Neural cell (in vitro differentiated cells): ENCODE data around the gene AMBP. TPM values are rescaled to one million over a fixed set of nuclear protein-coding genes. Genes with fewer than 3 reads are reported as not detected.
"Not testable (repeated sequence)": the region's sequence is repeated elsewhere in the genome, so short reads cannot be mapped to it uniquely, and the experiment has no call there.

Source experiments
- H2AFZ ChIP-seq: fragments of 200-600, 300-800 bp; sonication (generic), shearing (Covaris generic); 2 replicates; pipeline ENCODE4 v1.6.0; 2014; ENCODE audit warnings: low read depth, mild to moderate bottlenecking, antibody characterized with exemption, low read length, moderate library complexity
- H3F3A ChIP-seq: fragments of 200-600 bp; shearing (Covaris generic); 2 replicates; pipeline ENCODE4 v1.6.1; 2016; ENCODE audit warnings: mild to moderate bottlenecking, moderate library complexity, mixed read lengths, antibody characterized with exemption, low read length; ENCODE audit not compliant: insufficient read depth, poor library complexity, severe bottlenecking
- H3K27ac ChIP-seq: fragments of 200-600, 300-800 bp; sonication (generic), shearing (Covaris generic); 2 replicates; pipeline ENCODE4 v1.5.1; 2014; ENCODE audit warnings: mild to moderate bottlenecking, low read length, moderate library complexity
- H3K27me3 ChIP-seq: fragments of 300-800, 200-600 bp; sonication (generic), shearing (Covaris generic); 2 replicates; pipeline ENCODE4 v1.6.0; 2014; ENCODE audit warnings: mild to moderate bottlenecking, low read depth, low read length, moderate library complexity; ENCODE audit not compliant: insufficient read depth
- H3K36me3 ChIP-seq: fragments of 300-800, 200-600 bp; sonication (generic), shearing (Covaris generic); 2 replicates; pipeline ENCODE4 v1.5.1; 2014; ENCODE audit warnings: mild to moderate bottlenecking, antibody characterized with exemption, low read length, moderate library complexity; ENCODE audit not compliant: insufficient read depth
- H3K4me2 ChIP-seq: fragments of 300-800, 200-600 bp; sonication (generic), shearing (Covaris generic); 2 replicates; pipeline ENCODE4 v1.6.0; 2014; ENCODE audit warnings: mild to moderate bottlenecking, low read length
- H3K4me3 ChIP-seq: fragments of 300-800, 200-600 bp; sonication (generic), shearing (Covaris generic); 2 replicates; pipeline ENCODE4 v1.5.1; 2014; ENCODE audit warnings: mild to moderate bottlenecking, low read length, moderate library complexity
- H3K79me2 ChIP-seq: fragments of 200-600 bp; shearing (Covaris generic); replicated peaks from 2 replicates; pipeline ENCODE4 v1.6.0; 2014; ENCODE audit warnings: mild to moderate bottlenecking, low read length, moderate library complexity; ENCODE audit not compliant: insufficient read depth
- H3K9ac ChIP-seq: fragments of 300-800, 200-600 bp; sonication (generic), shearing (Covaris generic); 2 replicates; pipeline ENCODE4 v1.6.1; 2016; ENCODE audit warnings: mild to moderate bottlenecking, low read length, mixed read lengths
- H3K9me2 ChIP-seq: fragments of 200-600 bp; shearing (Covaris generic); 2 replicates; pipeline ENCODE4 v1.6.1; 2016; ENCODE audit warnings: mild to moderate bottlenecking, low read length, mixed read lengths; ENCODE audit not compliant: insufficient read depth
- H3K9me3 ChIP-seq: fragments of 200-600, 300-800 bp; sonication (generic), shearing (Covaris generic); 2 replicates; pipeline ENCODE4 v1.6.1; 2016; ENCODE audit warnings: mild to moderate bottlenecking, mixed run types, low read length, moderate library complexity, mixed read lengths
- H4K20me1 ChIP-seq: fragments of 200-600 bp; shearing (Covaris generic); 2 replicates; pipeline ENCODE4 v1.6.1; 2016; ENCODE audit warnings: mild to moderate bottlenecking, mixed run types; ENCODE audit not compliant: insufficient read depth
- CTCF ChIP-seq: fragments of 450-650 bp; IDR thresholded peaks from 2 replicates; pipeline ENCODE4 v1.5.1; 2014; ENCODE audit warnings: antibody characterized with exemption, mild to moderate bottlenecking, moderate library complexity; ENCODE audit not compliant: poor library complexity, severe bottlenecking
- EP300 ChIP-seq: fragments of 450-650 bp; conservative IDR thresholded peaks from 2 replicates; pipeline ENCODE4 v1.6.1; 2014; ENCODE audit warnings: antibody characterized with exemption, mild to moderate bottlenecking, moderate library complexity; ENCODE audit not compliant: poor library complexity, severe bottlenecking
- EZH2 ChIP-seq: fragments of 200-600, 300-800 bp; shearing (Covaris generic), sonication (generic); IDR thresholded peaks from 2 replicates; pipeline ENCODE4 v1.6.1; 2014; ENCODE audit warnings: antibody characterized with exemption, low read length, borderline replicate concordance, mild to moderate bottlenecking; ENCODE audit not compliant: insufficient read depth, poor library complexity, severe bottlenecking
- MXI1 ChIP-seq: fragments of 450-650 bp; conservative IDR thresholded peaks from 2 replicates; pipeline ENCODE4 v1.6.1; 2014; ENCODE audit warnings: antibody characterized with exemption, mild to moderate bottlenecking; ENCODE audit not compliant: poor library complexity, severe bottlenecking
- POLR2AphosphoS5 ChIP-seq: IDR thresholded peaks from 2 replicates; pipeline ENCODE4 v1.6.1; 2012
- RAD21 ChIP-seq: fragments of 450-650 bp; conservative IDR thresholded peaks from 2 replicates; pipeline ENCODE4 v1.6.1; 2014; ENCODE audit warnings: antibody characterized with exemption, mild to moderate bottlenecking, moderate library complexity
- REST ChIP-seq: IDR thresholded peaks from 2 replicates; pipeline ENCODE4 v1.6.1; 2012; ENCODE audit warnings: borderline replicate concordance
- SMC3 ChIP-seq: fragments of 450-650 bp; conservative IDR thresholded peaks from 2 replicates; pipeline ENCODE4 v1.6.1; 2014; ENCODE audit warnings: antibody characterized with exemption, mild to moderate bottlenecking, moderate library complexity; ENCODE audit not compliant: poor library complexity
- TAF1 ChIP-seq: IDR thresholded peaks from 2 replicates; pipeline ENCODE4 v1.6.1; 2012; ENCODE audit warnings: low read depth
- polyA plus RNA-seq: library from polyadenylated mRNA; depleted of rRNA; stranded (reverse); fragments of >200 nt; gene quantifications from 2 replicates; pipeline ENCODE4 v1.2.3, GENCODE V29; 2014

AMBP gene
- polyA plus RNA-seq, 1 donor from 2014 or later = not detected

DNA sequence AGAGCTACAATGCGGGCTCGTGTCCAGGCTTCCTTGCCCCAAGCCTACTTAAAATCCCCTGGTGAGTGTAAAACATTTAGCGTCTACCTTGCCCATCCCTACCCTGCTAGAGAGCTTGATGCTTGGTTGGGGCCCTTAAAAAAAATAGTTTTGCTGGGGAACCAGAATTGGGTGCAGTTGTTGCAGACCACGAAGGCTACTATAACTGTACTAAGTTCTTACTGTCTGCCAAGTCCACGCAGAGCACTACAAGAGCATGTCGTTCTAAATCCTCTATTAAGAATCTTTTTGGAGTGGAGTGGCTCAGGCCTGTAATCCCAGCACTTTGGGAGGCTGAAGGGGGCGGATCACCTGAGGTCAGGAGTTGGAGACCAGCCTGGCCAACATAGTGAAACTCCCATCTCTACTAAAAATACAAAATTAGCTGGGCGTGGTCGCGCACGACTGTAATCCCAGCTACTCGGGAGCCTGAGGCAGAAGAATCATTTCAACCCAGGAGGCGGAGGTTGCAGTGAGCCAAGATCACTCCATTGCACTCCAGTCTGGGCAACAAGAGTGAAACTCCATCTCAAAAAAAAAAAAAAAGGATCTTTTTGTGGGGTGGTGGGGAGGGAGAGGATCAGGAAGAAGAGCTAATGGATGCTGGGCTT, 4.8 kb upstream of the AMBP start:
- not testable (repeated sequence) for H3F3A ChIP-seq, H3K27me3 ChIP-seq, H3K4me2 ChIP-seq, H2AFZ ChIP-seq, H3K27ac ChIP-seq, H3K36me3 ChIP-seq, H3K9ac ChIP-seq, H3K79me2 ChIP-seq, H3K9me3 ChIP-seq, H3K9me2 ChIP-seq, H4K20me1 ChIP-seq, H3K4me3 ChIP-seq
- peak; percentile 47 for TF ChIP-seq SMC3

GRCh38 chr9:114082017-114082762, 4.1 kb upstream of the AMBP start:
- no peak for TF ChIP-seq MXI1
- peak; percentile 83 for TF ChIP-seq CTCF
- TF ChIP-seq EP300 = no peak
- peak; percentile 79 for TF ChIP-seq RAD21
- TF ChIP-seq POLR2AphosphoS5 = no peak
- TF ChIP-seq EZH2 = no peak
- no peak for TF ChIP-seq REST
- TF ChIP-seq TAF1 = no peak
- peak; percentile 88 for TF ChIP-seq SMC3
- Histone ChIP-seq H3K4me2 (no peak overlapping the region), H3F3A (no peaks in the 10 kb centered on the region), H3K4me3 (no peak overlapping the region), H4K20me1 (no peaks in the 10 kb centered on the region), H3K36me3 (no peaks in the 10 kb centered on the region), H3K27ac (no peak overlapping the region), H3K9ac (no peak overlapping the region), H3K9me2 (no peaks in the 10 kb centered on the region), H3K9me3 (no peaks in the 10 kb centered on the region), H2AFZ (no peak overlapping the region), H3K79me2 (no peaks in the 10 kb centered on the region), H3K27me3 (no peaks in the 10 kb centered on the region)
